Measurements from ENCODE around the gene ATP5PO.
"Not testable (repeated sequence)": the region's sequence is repeated elsewhere in the genome, so short reads cannot be mapped to it uniquely, and the experiment has no call there.

ATP5PO gene

DNA sequence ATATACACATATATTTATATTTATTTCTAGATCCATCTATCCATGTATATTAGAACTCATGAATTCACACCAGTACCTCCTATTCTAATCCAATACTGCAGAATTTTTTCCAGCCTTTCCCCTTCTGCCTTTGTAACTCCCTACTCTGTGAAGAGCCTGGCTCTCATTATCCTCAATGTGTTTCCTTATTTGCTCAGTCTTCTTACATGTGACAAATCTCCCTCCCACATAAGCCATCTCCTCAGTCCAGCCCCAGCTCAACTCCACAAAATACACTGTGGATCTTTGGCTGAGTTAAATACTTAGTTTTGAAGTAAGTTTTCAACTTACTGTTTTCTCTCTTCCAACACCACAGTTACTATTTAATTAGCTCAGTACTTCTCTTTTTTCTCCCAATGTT is 45.7 kb downstream of the ATP5PO start:
- no peak for DNase-seq
- Histone ChIP-seq H3K9ac (ENCODE audit: low read length) (no peak overlapping the region), H3K4ac (ENCODE audit: low read depth, low read length) (no peak overlapping the region), H3K4me1 (ENCODE audit: control insufficient read depth, low read depth, low read length) (no peaks in the 10 kb centered on the region), H2BK15ac (replicated peaks; ENCODE audit: low read depth) (no peak overlapping the region), H4K8ac (ENCODE audit: low read depth, low read length) (no peak overlapping the region), H2BK120ac (ENCODE audit: low read depth, low read length) (no peak overlapping the region), H3K56ac (ENCODE audit: low read length) (no peak overlapping the region), H3K18ac (ENCODE audit: low read length) (no peak overlapping the region), H3K79me2 (ENCODE audit: control insufficient read depth, insufficient read depth, low read length) (no peaks in the 10 kb centered on the region), H2BK5ac (ENCODE audit: low read length) (no peak overlapping the region), H3K27me3 (ENCODE audit: insufficient read depth, low read length, poor library complexity) (no peaks in the 10 kb centered on the region), H3K4me3 (ENCODE audit: low read length) (no peak overlapping the region), H3K36me3 (ENCODE audit: control insufficient read depth, insufficient read depth, low read length) (no peaks in the 10 kb centered on the region), H4K5ac (ENCODE audit: low read length) (no peak overlapping the region), H3K23ac (ENCODE audit: low read length) (no peak overlapping the region), H3K79me1 (ENCODE audit: low read length) (no peaks in the 10 kb centered on the region), H3K27ac (ENCODE audit: low read depth, low read length) (no peak overlapping the region), H2AK5ac (ENCODE audit: low read length) (no peak overlapping the region), H3K4me2 (ENCODE audit: low read length) (no peak overlapping the region)

GRCh38 chr21:33867868-33868267 is 47.7 kb downstream of the ATP5PO start:
- not testable (repeated sequence) for H3K9ac ChIP-seq (ENCODE audit: low read length); H3K18ac ChIP-seq (ENCODE audit: low read length); H4K8ac ChIP-seq (ENCODE audit: low read depth, low read length); H3K36me3 ChIP-seq (ENCODE audit: control insufficient read depth, insufficient read depth, low read length); H3K27me3 ChIP-seq (ENCODE audit: insufficient read depth, low read length, poor library complexity); H2BK120ac ChIP-seq (ENCODE audit: low read depth, low read length); H2BK15ac ChIP-seq (replicated peaks; ENCODE audit: low read depth); H3K4me1 ChIP-seq (ENCODE audit: control insufficient read depth, low read depth, low read length); H3K4ac ChIP-seq (ENCODE audit: low read depth, low read length); H2AK5ac ChIP-seq (ENCODE audit: low read length); H3K4me3 ChIP-seq (ENCODE audit: low read length); H4K5ac ChIP-seq (ENCODE audit: low read length); DNase-seq; H3K79me1 ChIP-seq (ENCODE audit: low read length); H2BK5ac ChIP-seq (ENCODE audit: low read length); H3K23ac ChIP-seq (ENCODE audit: low read length); H3K27ac ChIP-seq (ENCODE audit: low read depth, low read length); H3K79me2 ChIP-seq (ENCODE audit: control insufficient read depth, insufficient read depth, low read length); H3K56ac ChIP-seq (ENCODE audit: low read length); H3K4me2 ChIP-seq (ENCODE audit: low read length)
- WGBS (ENCODE audit: extremely low coverage, insufficient coverage, low lambda C conversion rate) = no CpG with 5 or more reads among the region's 13 CpGs

DNA sequence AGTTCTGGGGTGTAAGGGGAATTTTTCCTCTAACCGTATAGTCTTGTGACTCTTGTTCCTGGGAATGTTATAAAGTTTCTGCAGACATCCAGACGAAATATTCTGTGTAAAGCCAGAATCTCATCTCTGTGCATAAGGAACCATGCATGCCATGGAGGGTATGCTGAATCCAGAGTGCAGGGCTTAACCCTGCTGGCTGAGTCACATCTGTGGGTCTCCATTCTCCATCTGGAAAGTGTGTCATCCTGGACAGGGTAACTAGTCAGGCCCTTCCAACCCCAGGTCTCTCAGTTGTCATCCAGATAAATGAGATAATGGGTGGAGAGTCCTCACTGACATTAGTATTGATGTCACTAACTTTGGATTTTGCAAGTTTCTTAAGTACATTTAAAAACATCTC is 48.8 kb downstream of the ATP5PO start:
- no peaks in the 10 kb centered on the region for H3K4me1 ChIP-seq (ENCODE audit: control insufficient read depth, low read depth, low read length)
- WGBS (ENCODE audit: extremely low coverage, insufficient coverage, low lambda C conversion rate) = no CpG with 5 or more reads among the region's 2 CpGs

DNA sequence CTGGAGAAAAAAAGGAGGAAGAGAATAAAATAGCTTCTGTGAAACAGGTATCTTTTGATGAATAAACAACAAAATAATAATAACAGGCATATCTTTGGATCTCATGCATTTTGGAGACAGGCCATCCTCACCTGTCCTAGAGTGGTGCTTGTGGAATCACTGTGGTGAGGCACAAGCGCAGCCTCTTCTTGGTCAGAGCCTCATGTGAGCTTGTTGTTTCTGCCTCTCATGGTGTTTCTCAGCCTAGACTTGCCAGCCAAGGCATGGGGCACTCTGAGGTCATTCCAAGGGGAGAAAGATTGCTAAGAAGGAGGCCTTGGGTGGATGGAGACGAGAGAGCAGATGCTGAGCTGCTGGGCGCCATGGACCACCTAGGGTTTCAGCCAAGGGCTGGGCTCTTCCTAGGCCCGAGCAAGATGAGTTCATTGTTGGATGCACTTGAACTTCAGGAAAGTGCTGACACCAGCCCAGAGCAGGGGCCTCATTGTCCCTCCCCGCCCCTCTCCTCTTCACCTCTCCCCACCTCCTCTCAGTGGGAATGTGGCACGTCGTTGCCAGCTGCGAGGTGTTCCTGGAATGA is 49.5 kb downstream of the ATP5PO start:
- Histone ChIP-seq H4K5ac (ENCODE audit: low read length) (no peak overlapping the region), H2AK5ac (ENCODE audit: low read length) (no peak overlapping the region), H3K18ac (ENCODE audit: low read length) (no peak overlapping the region), H3K79me2 (ENCODE audit: control insufficient read depth, insufficient read depth, low read length) (no peaks in the 10 kb centered on the region), H3K27ac (ENCODE audit: low read depth, low read length) (no peak overlapping the region), H2BK120ac (ENCODE audit: low read depth, low read length) (no peak overlapping the region), H2BK15ac (replicated peaks; ENCODE audit: low read depth) (no peak overlapping the region), H4K8ac (ENCODE audit: low read depth, low read length) (no peak overlapping the region), H3K27me3 (ENCODE audit: insufficient read depth, low read length, poor library complexity) (no peaks in the 10 kb centered on the region), H3K4ac (ENCODE audit: low read depth, low read length) (no peak overlapping the region), H2BK5ac (ENCODE audit: low read length) (no peak overlapping the region), H3K9ac (ENCODE audit: low read length) (no peak overlapping the region), H3K4me2 (ENCODE audit: low read length) (no peak overlapping the region), H3K4me1 (ENCODE audit: control insufficient read depth, low read depth, low read length) (no peaks in the 10 kb centered on the region), H3K56ac (ENCODE audit: low read length) (no peak overlapping the region), H3K4me3 (ENCODE audit: low read length) (no peak overlapping the region), H3K36me3 (ENCODE audit: control insufficient read depth, insufficient read depth, low read length) (no peaks in the 10 kb centered on the region), H3K23ac (ENCODE audit: low read length) (no peak overlapping the region), H3K79me1 (ENCODE audit: low read length) (no peaks in the 10 kb centered on the region)
- no CpG with 5 or more reads among the region's 8 CpGs for WGBS (ENCODE audit: extremely low coverage, insufficient coverage, low lambda C conversion rate)
- no peak for DNase-seq

More for the DNA sequence above, 48.8 kb downstream of the ATP5PO start:
- no peak overlapping the region for H3K27ac ChIP-seq (ENCODE audit: low read depth, low read length)
- H3K4me3 ChIP-seq (ENCODE audit: low read length) = no peak overlapping the region
- H3K27me3 ChIP-seq (ENCODE audit: insufficient read depth, low read length, poor library complexity) = no peaks in the 10 kb centered on the region
- H2BK5ac ChIP-seq (ENCODE audit: low read length) = no peak overlapping the region
- no peak overlapping the region for H3K9ac ChIP-seq (ENCODE audit: low read length)
- H3K23ac ChIP-seq (ENCODE audit: low read length) = no peak overlapping the region
- no peak overlapping the region for H4K8ac ChIP-seq (ENCODE audit: low read depth, low read length)
- no peak for DNase-seq
- H3K56ac ChIP-seq (ENCODE audit: low read length) = no peak overlapping the region
- H2AK5ac ChIP-seq (ENCODE audit: low read length) = no peak overlapping the region
- H3K4me2 ChIP-seq (ENCODE audit: low read length) = no peak overlapping the region
- no peaks in the 10 kb centered on the region for H3K79me2 ChIP-seq (ENCODE audit: control insufficient read depth, insufficient read depth, low read length)
- H3K4ac ChIP-seq (ENCODE audit: low read depth, low read length) = no peak overlapping the region
- H2BK120ac ChIP-seq (ENCODE audit: low read depth, low read length) = no peak overlapping the region
- no peaks in the 10 kb centered on the region for H3K79me1 ChIP-seq (ENCODE audit: low read length)
- H3K18ac ChIP-seq (ENCODE audit: low read length) = no peak overlapping the region
- H2BK15ac ChIP-seq (replicated peaks; ENCODE audit: low read depth) = no peak overlapping the region
- no peak overlapping the region for H4K5ac ChIP-seq (ENCODE audit: low read length)
- no peaks in the 10 kb centered on the region for H3K36me3 ChIP-seq (ENCODE audit: control insufficient read depth, insufficient read depth, low read length)

DNA sequence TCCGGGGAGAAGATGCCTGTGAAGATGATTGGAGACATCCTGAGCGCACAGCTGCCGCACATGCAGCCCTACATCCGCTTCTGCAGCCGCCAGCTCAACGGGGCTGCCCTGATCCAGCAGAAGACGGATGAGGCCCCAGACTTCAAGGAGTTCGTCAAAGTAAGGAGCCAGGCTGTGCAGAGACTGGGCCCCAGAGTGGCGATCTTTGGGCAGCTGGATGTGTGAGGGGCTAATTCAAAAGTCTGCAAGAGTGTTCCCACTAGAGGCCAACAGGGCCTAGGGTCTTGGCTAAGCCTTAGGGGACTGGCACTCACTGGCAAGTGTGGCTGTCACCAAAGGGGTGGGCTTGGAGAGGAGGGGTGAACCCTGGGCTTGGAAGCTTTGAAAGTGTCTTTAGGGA is 50.4 kb downstream of the ATP5PO start:
- no peak for DNase-seq

GRCh38 chr21:33864150-33864549 is 51.5 kb downstream of the ATP5PO start:
- Histone ChIP-seq H3K4me2 (ENCODE audit: low read length) (no peak overlapping the region), H2BK15ac (replicated peaks; ENCODE audit: low read depth) (no peak overlapping the region), H3K79me1 (ENCODE audit: low read length) (no peaks in the 10 kb centered on the region), H3K9ac (ENCODE audit: low read length) (no peak overlapping the region), H3K4ac (ENCODE audit: low read depth, low read length) (no peak overlapping the region), H4K5ac (ENCODE audit: low read length) (no peak overlapping the region), H3K18ac (ENCODE audit: low read length) (no peak overlapping the region), H3K4me3 (ENCODE audit: low read length) (no peak overlapping the region), H3K79me2 (ENCODE audit: control insufficient read depth, insufficient read depth, low read length) (no peaks in the 10 kb centered on the region), H3K36me3 (ENCODE audit: control insufficient read depth, insufficient read depth, low read length) (no peaks in the 10 kb centered on the region), H3K4me1 (ENCODE audit: control insufficient read depth, low read depth, low read length) (no peaks in the 10 kb centered on the region), H2BK120ac (ENCODE audit: low read depth, low read length) (no peak overlapping the region), H3K27me3 (ENCODE audit: insufficient read depth, low read length, poor library complexity) (no peaks in the 10 kb centered on the region), H3K56ac (ENCODE audit: low read length) (no peak overlapping the region), H3K27ac (ENCODE audit: low read depth, low read length) (no peak overlapping the region), H2BK5ac (ENCODE audit: low read length) (no peak overlapping the region), H2AK5ac (ENCODE audit: low read length) (no peak overlapping the region), H4K8ac (ENCODE audit: low read depth, low read length) (no peak overlapping the region), H3K23ac (ENCODE audit: low read length) (no peak overlapping the region)
- DNase-seq = no peak
- WGBS (ENCODE audit: extremely low coverage, insufficient coverage, low lambda C conversion rate) = no CpG with 5 or more reads among the region's 1 CpG

More for the DNA sequence above, 50.4 kb downstream of the ATP5PO start:
- H2BK15ac ChIP-seq (replicated peaks; ENCODE audit: low read depth) = no peak overlapping the region
- no peak overlapping the region for H2BK5ac ChIP-seq (ENCODE audit: low read length)
- H2AK5ac ChIP-seq (ENCODE audit: low read length) = no peak overlapping the region
- no peak overlapping the region for H4K8ac ChIP-seq (ENCODE audit: low read depth, low read length)
- H3K36me3 ChIP-seq (ENCODE audit: control insufficient read depth, insufficient read depth, low read length) = no peaks in the 10 kb centered on the region
- H3K27me3 ChIP-seq (ENCODE audit: insufficient read depth, low read length, poor library complexity) = no peaks in the 10 kb centered on the region
- WGBS (ENCODE audit: extremely low coverage, insufficient coverage, low lambda C conversion rate) = no CpG with 5 or more reads among the region's 9 CpGs
- H3K18ac ChIP-seq (ENCODE audit: low read length) = no peak overlapping the region
- no peak overlapping the region for H3K23ac ChIP-seq (ENCODE audit: low read length)
- H3K9ac ChIP-seq (ENCODE audit: low read length) = no peak overlapping the region
- H3K27ac ChIP-seq (ENCODE audit: low read depth, low read length) = no peak overlapping the region
- H3K79me2 ChIP-seq (ENCODE audit: control insufficient read depth, insufficient read depth, low read length) = no peaks in the 10 kb centered on the region
- no peak overlapping the region for H3K4me2 ChIP-seq (ENCODE audit: low read length)
- H3K79me1 ChIP-seq (ENCODE audit: low read length) = no peaks in the 10 kb centered on the region
- no peak overlapping the region for H3K4me3 ChIP-seq (ENCODE audit: low read length)
- H3K4ac ChIP-seq (ENCODE audit: low read depth, low read length) = no peak overlapping the region
- no peak overlapping the region for H2BK120ac ChIP-seq (ENCODE audit: low read depth, low read length)
- no peak overlapping the region for H4K5ac ChIP-seq (ENCODE audit: low read length)
- H3K4me1 ChIP-seq (ENCODE audit: control insufficient read depth, low read depth, low read length) = no peaks in the 10 kb centered on the region
- H3K56ac ChIP-seq (ENCODE audit: low read length) = no peak overlapping the region

All from mesendoderm (in vitro differentiated cells).